GM23248 (cell line): ENCODE measurements around the gene PTPN6. TPM values are rescaled to one million over a fixed set of nuclear protein-coding genes. Genes with fewer than 3 reads are reported as not detected.

Source experiments
- DNase-seq: peaks from one replicate; pipeline ENCODE4 v3.0.0-alpha.2; 2015
- H2AFZ ChIP-seq: fragments of 200-600 bp; sonication (generic); 2 replicates; pipeline ENCODE4 v1.6.1; 2016; ENCODE audit warnings: antibody characterized with exemption
- H3F3A ChIP-seq: fragments of 200-600 bp; sonication (generic); 2 replicates; pipeline ENCODE4 v1.6.1; 2016; ENCODE audit warnings: mild to moderate bottlenecking, antibody characterized with exemption, mixed run types; ENCODE audit not compliant: insufficient read depth
- H3K27ac ChIP-seq: fragments of 200-600 bp; sonication (generic); 2 replicates; pipeline ENCODE4 v1.5.1; 2016; ENCODE audit warnings: mild to moderate bottlenecking
- H3K27me3 ChIP-seq: fragments of 200-600 bp; sonication (generic); replicated peaks from 2 replicates; pipeline ENCODE4 v1.6.1; 2016; ENCODE audit warnings: mild to moderate bottlenecking; ENCODE audit not compliant: insufficient read depth
- H3K36me3 ChIP-seq: fragments of 200-600 bp; sonication (generic); 2 replicates; pipeline ENCODE4 v1.6.1; 2016; ENCODE audit warnings: low read depth, mild to moderate bottlenecking
- H3K4me1 ChIP-seq: fragments of 200-600 bp; sonication (generic); 2 replicates; pipeline ENCODE4 v1.6.1; 2016; ENCODE audit warnings: mild to moderate bottlenecking; ENCODE audit not compliant: insufficient read depth
- H3K4me2 ChIP-seq: fragments of 200-600 bp; sonication (generic); one replicate; pipeline ENCODE4 v1.6.1; 2016; ENCODE audit warnings: mild to moderate bottlenecking; ENCODE audit not compliant: unreplicated experiment
- H3K4me3 ChIP-seq: fragments of 200-600 bp; sonication (generic); 2 replicates; pipeline ENCODE4 v1.5.1; 2016; ENCODE audit warnings: mild to moderate bottlenecking
- H3K79me2 ChIP-seq: fragments of 200-600 bp; sonication (generic); 2 replicates; pipeline ENCODE4 v1.6.1; 2016; ENCODE audit warnings: mild to moderate bottlenecking; ENCODE audit not compliant: insufficient read depth
- H3K9ac ChIP-seq: fragments of 200-600 bp; sonication (generic); 2 replicates; pipeline ENCODE4 v1.6.1; 2016; ENCODE audit warnings: mild to moderate bottlenecking
- H3K9me2 ChIP-seq: fragments of 200-600 bp; sonication (generic); 2 replicates; pipeline ENCODE4 v1.6.1; 2016; ENCODE audit warnings: mixed run types, mild to moderate bottlenecking, moderate library complexity; ENCODE audit not compliant: insufficient read depth
- H3K9me3 ChIP-seq: fragments of 200-600 bp; sonication (generic); one replicate; pipeline ENCODE4 v1.6.1; 2017; ENCODE audit warnings: low read depth
- H4K20me1 ChIP-seq: fragments of 200-600 bp; sonication (generic); 2 replicates; pipeline ENCODE4 v1.6.0; 2016; ENCODE audit not compliant: insufficient read depth
- EZH2 ChIP-seq: fragments of 200-600 bp; sonication (generic); IDR thresholded peaks from 2 replicates; pipeline ENCODE4 v1.6.1; 2018; ENCODE audit warnings: antibody characterized with exemption, mild to moderate bottlenecking; ENCODE audit not compliant: insufficient read depth, poor library complexity, severe bottlenecking
- EZH2phosphoT487 ChIP-seq: fragments of 200-600 bp; sonication (generic); IDR thresholded peaks from 2 replicates; pipeline ENCODE4 v1.6.1; 2018; ENCODE audit warnings: antibody characterized with exemption, moderate library complexity, mild to moderate bottlenecking, low read depth; ENCODE audit not compliant: insufficient read depth
- WGBS, 2 experiments: methylation state at CpG; one replicate each; pipeline ENCODE4 v1.1.6; 2015 to 2017; ENCODE audit warnings: low lambda C conversion rate in 2 of 2, low coverage in 1 of 2; ENCODE audit errors: missing lambda C conversion rate in 2 of 2; 5-methylcytosine and 5-hydroxymethylcytosine counted together
- in situ Hi-C: fragments of 300-500 bp; cut with MboI; formaldehyde crosslinking; loops from 2 replicates; pipeline ENCODE4 v1.15.0; 2020
- polyA plus RNA-seq: library from polyadenylated mRNA; unstranded; fragments of >200 nt; fragmentation: Nextera tagmentation; extraction: Ambion mirVana; gene quantifications from 2 replicates; pipeline ENCODE4 v1.2.1, GENCODE V29; 2016
- total RNA-seq: library from RNA; depleted of rRNA; stranded (reverse); fragments of >200 nt; shearing (Covaris generic); gene quantifications from 2 replicates; pipeline ENCODE4 v1.2.3, GENCODE V29; 2014

PTPN6 gene
- total and polyA plus RNA-seq, 2 experiments from 2014 or later: 0.21 TPM; not detected in 1

- Histone ChIP-seq H3K9ac (no peak overlapping the region), H3K27me3 (no peaks in the 10 kb centered on the region), H3K4me3 (no peak overlapping the region), H3K4me1 (peaks cover 6% of the 10 kb centered on the region; the same call in 1 of the 2 replicates), H2AFZ (no peak overlapping the region), H3K27ac (no peak overlapping the region), H3K4me2 (no peak overlapping the region), H3K9me2 (no peaks in the 10 kb centered on the region), H3K79me2 (peaks cover 11% of the 10 kb centered on the region; the same call in 1 of the 2 replicates), H3K9me3 (no peaks in the 10 kb centered on the region), H3K36me3 (no peaks in the 10 kb centered on the region), H3F3A (peaks cover 8% of the 10 kb centered on the region; the same call in 1 of the 2 replicates), H4K20me1 (no peaks in the 10 kb centered on the region)
- in situ Hi-C loops: loop anchor here (10.0 kb wide), 1 partner anchor 166 kb away; no protein-coding TSS in a partner anchor
- 85 to 88% methylated on average over 14 to 15 of the region's 15 CpGs for WGBS, 2 experiments
- no peak for TF ChIP-seq EZH2
- TF ChIP-seq EZH2phosphoT487: no peak
- DNase-seq: no peak
Measured at GRCh38 chr12:6948873-6949594, 2.1 kb upstream of the PTPN6 start.

DNA sequence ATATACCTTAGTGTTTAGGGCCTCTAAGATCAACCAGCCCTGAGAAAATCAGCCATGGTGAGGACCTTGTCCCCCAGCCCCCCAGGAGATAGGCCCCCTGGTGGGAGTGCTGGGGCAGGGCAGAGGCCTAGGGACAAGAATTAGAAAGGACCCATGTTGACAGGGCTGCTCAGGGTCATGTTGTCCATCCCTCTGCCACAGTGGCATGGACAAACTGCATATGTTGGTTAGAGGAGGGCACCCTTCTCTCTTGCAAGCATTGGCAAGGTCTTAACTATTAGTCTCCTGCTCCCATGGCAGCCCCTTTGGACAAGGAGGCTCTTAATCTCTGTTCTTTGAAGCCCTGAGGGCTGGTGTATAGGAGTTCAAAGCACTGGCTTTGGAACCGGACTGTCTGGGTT lies 755 bp upstream of the PTPN6 start:
- no peaks in the 10 kb centered on the region for H4K20me1 ChIP-seq
- H3K79me2 ChIP-seq: peaks cover 4% of the 10 kb centered on the region; the same call in 1 of the 2 replicates
- H3F3A ChIP-seq: peaks cover under 1% of the 10 kb centered on the region; the same call in 1 of the 2 replicates
- TF ChIP-seq EZH2phosphoT487 (no peak), EZH2 (no peak)
- WGBS, 2 experiments: 91 to 100% methylated on average over 1 of the region's 1 CpG
- no peak overlapping the region for H2AFZ ChIP-seq
- no peaks in the 10 kb centered on the region for H3K4me1 ChIP-seq
- DNase-seq: no peak
- H3K9me2 ChIP-seq: no peaks in the 10 kb centered on the region
- no peak overlapping the region for H3K4me2 ChIP-seq
- in situ Hi-C loops: no loop called here
- H3K9ac ChIP-seq: no peak overlapping the region
- no peaks in the 10 kb centered on the region for H3K27me3 ChIP-seq
- no peak overlapping the region for H3K27ac ChIP-seq
- no peak overlapping the region for H3K4me3 ChIP-seq
- no peaks in the 10 kb centered on the region for H3K36me3 ChIP-seq
- no peaks in the 10 kb centered on the region for H3K9me3 ChIP-seq

GRCh38 chr12:6951551-6952120 lies 480 bp downstream of the PTPN6 start:
- H3K9me3 ChIP-seq: no peaks in the 10 kb centered on the region
- H2AFZ ChIP-seq: no peak overlapping the region
- no peak overlapping the region for H3K4me2 ChIP-seq
- no peaks in the 10 kb centered on the region for H3K79me2 ChIP-seq
- no peak for DNase-seq
- no peaks in the 10 kb centered on the region for H3K36me3 ChIP-seq
- no peaks in the 10 kb centered on the region for H3F3A ChIP-seq
- TF ChIP-seq EZH2 (no peak), EZH2phosphoT487 (no peak)
- no peaks in the 10 kb centered on the region for H4K20me1 ChIP-seq
- H3K4me1 ChIP-seq: no peaks in the 10 kb centered on the region
- no peak overlapping the region for H3K9ac ChIP-seq
- H3K4me3 ChIP-seq: no peak overlapping the region
- no peak overlapping the region for H3K27ac ChIP-seq
- in situ Hi-C loops: no loop called here
- no peaks in the 10 kb centered on the region for H3K27me3 ChIP-seq
- WGBS, 2 experiments: 84 to 89% methylated on average over 13 to 20 of the region's 20 CpGs
- H3K9me2 ChIP-seq: no peaks in the 10 kb centered on the region

GRCh38 chr12:6952121-6952862 lies 1.1 kb downstream of the PTPN6 start:
- no peak overlapping the region for H3K4me2 ChIP-seq
- no peaks in the 10 kb centered on the region for H3K27me3 ChIP-seq
- no peak for DNase-seq
- WGBS, 2 experiments: 77% methylated on average over 19 to 22 of the region's 22 CpGs
- no peaks in the 10 kb centered on the region for H3K4me1 ChIP-seq
- no peaks in the 10 kb centered on the region for H3K36me3 ChIP-seq
- H3K9me2 ChIP-seq: no peaks in the 10 kb centered on the region
- TF ChIP-seq EZH2phosphoT487 (no peak), EZH2 (no peak)
- in situ Hi-C loops: no loop called here
- no peaks in the 10 kb centered on the region for H3K9me3 ChIP-seq
- H4K20me1 ChIP-seq: no peaks in the 10 kb centered on the region
- no peaks in the 10 kb centered on the region for H3F3A ChIP-seq
- H3K4me3 ChIP-seq: no peak overlapping the region
- H3K9ac ChIP-seq: no peak overlapping the region
- H2AFZ ChIP-seq: no peak overlapping the region
- no peak overlapping the region for H3K27ac ChIP-seq
- no peaks in the 10 kb centered on the region for H3K79me2 ChIP-seq
